Gastrocnemius medialis (tissue), 4 donors: ENCODE measurements around the gene ZBTB44.

Source experiments
- CTCF ChIP-seq, 5 experiments: fragments of 450-650 bp in 3 of 5; fragments of 200-600 bp in 2 of 5; sonication (generic) in 2 of 5; IDR thresholded peaks in 4 of 5; conservative IDR thresholded peaks in 1 of 5; 1 replicate in 4 of 5; 2 replicates in 1 of 5; pipeline ENCODE4 v1.5.1; 2016 to 2019; ENCODE audit warnings: antibody characterized with exemption in 5 of 5, mild to moderate bottlenecking in 3 of 5, moderate library complexity in 3 of 5
- POLR2A ChIP-seq, 2 donors: fragments of 450-650 bp; IDR thresholded peaks; one replicate each; pipeline ENCODE4 v1.6.1; 2017; ENCODE audit warnings: antibody characterized with exemption in 2 of 2, mild to moderate bottlenecking in 2 of 2, moderate library complexity in 2 of 2

- no peak for TF ChIP-seq CTCF (IDR thresholded peaks at IDR 0.05 in 4 of 5, conservative IDR thresholded peaks at IDR 0.05 in 1 of 5)
- no peak for TF ChIP-seq POLR2A (IDR thresholded peaks at IDR 0.05)
Measured at GRCh38 chr11:130328420-130328819, 13.7 kb upstream of the ZBTB44 start.
